Measurements from ENCODE around the gene VPS13D.

- TF ChIP-seq, protein P1, sequence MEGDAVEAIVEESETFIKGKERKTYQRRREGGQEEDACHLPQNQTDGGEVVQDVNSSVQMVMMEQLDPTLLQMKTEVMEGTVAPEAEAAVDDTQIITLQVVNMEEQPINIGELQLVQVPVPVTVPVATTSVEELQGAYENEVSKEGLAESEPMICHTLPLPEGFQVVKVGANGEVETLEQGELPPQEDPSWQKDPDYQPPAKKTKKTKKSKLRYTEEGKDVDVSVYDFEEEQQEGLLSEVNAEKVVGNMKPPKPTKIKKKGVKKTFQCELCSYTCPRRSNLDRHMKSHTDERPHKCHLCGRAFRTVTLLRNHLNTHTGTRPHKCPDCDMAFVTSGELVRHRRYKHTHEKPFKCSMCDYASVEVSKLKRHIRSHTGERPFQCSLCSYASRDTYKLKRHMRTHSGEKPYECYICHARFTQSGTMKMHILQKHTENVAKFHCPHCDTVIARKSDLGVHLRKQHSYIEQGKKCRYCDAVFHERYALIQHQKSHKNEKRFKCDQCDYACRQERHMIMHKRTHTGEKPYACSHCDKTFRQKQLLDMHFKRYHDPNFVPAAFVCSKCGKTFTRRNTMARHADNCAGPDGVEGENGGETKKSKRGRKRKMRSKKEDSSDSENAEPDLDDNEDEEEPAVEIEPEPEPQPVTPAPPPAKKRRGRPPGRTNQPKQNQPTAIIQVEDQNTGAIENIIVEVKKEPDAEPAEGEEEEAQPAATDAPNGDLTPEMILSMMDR (IDR thresholded peaks at IDR 0.05 in 2 of 3, conservative IDR thresholded peaks at IDR 0.05 in 1 of 3; ENCODE audit: borderline replicate concordance in 1 of 3, insufficient read depth in 1 of 3, low read depth in 2 of 3, low read length in 2 of 3), result no peak
- no peak for TF ChIP-seq POLR2A (IDR thresholded peaks at IDR 0.05; ENCODE audit: borderline replicate concordance, extremely low read depth, insufficient read depth, insufficient read length)
- no peak for TF ChIP-seq SP1 (IDR thresholded peaks at IDR 0.05; ENCODE audit: low read depth)
- TF ChIP-seq REST (IDR thresholded peaks at IDR 0.05; ENCODE audit: low read depth), result no peak
- no peak for TF ChIP-seq POLR2AphosphoS5 (IDR thresholded peaks at IDR 0.05; ENCODE audit: low read depth, low read length)
- no peak for TF ChIP-seq EZH2 (IDR thresholded peaks at IDR 0.05)
- TF ChIP-seq YY1 (IDR thresholded peaks at IDR 0.05; ENCODE audit: extremely low read depth, insufficient replicate concordance, low read depth, low read length), result no peak
- TF ChIP-seq RAD21 (IDR thresholded peaks at IDR 0.05; ENCODE audit: low read depth), result no peak
- TF ChIP-seq, protein P2, sequence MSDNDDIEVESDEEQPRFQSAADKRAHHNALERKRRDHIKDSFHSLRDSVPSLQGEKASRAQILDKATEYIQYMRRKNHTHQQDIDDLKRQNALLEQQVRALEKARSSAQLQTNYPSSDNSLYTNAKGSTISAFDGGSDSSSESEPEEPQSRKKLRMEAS (IDR thresholded peaks at IDR 0.05), result no peak
Observed at GRCh38 chr1:12495725-12496124, 265.9 kb downstream of the VPS13D start.

All from HCT116 (cell line).